GM12878 (cell line): ENCODE measurements around the gene OTUD4. TPM values are rescaled to one million over a fixed set of nuclear protein-coding genes. Genes with fewer than 3 reads are reported as not detected.

ENCODE experiments used
- ASH2L ChIP-seq: fragments of 300-600, 200-600 bp; sonication (generic); IDR thresholded peaks from 2 replicates; pipeline ENCODE4 v1.6.1; 2017; ENCODE audit warnings: low read depth, mild to moderate bottlenecking, borderline replicate concordance
- ATF2 ChIP-seq: IDR thresholded peaks from 2 replicates; pipeline ENCODE4 v1.6.1; 2012; ENCODE audit warnings: low read length, inconsistent platforms
- ATF7 ChIP-seq: fragments of 450-650 bp; IDR thresholded peaks from 2 replicates; pipeline ENCODE4 v1.6.1; 2016; ENCODE audit warnings: low read depth, mild to moderate bottlenecking
- CEBPZ ChIP-seq: fragments of 150-350 bp; IDR thresholded peaks from 2 replicates; pipeline ENCODE4 v1.6.1; 2016; ENCODE audit warnings: low read depth, low read length
- E2F4 ChIP-seq: IDR thresholded peaks from 2 replicates; pipeline ENCODE4 v1.6.1; 2012; ENCODE audit warnings: low read depth, low read length, improper control_type of control experiment
- ETV6 ChIP-seq, 2 experiments: fragments of 450-650 bp in 1 of 2; IDR thresholded peaks in 1 of 2; conservative IDR thresholded peaks in 1 of 2; 2 replicates each; pipeline ENCODE4 v1.6.1; 2014; ENCODE audit warnings: antibody characterized with exemption in 1 of 2, borderline replicate concordance in 1 of 2, low read depth in 1 of 2, mild to moderate bottlenecking in 1 of 2, moderate library complexity in 1 of 2
- HDGF ChIP-seq: fragments of 450-650 bp; IDR thresholded peaks from 2 replicates; pipeline ENCODE4 v1.6.1; 2016; ENCODE audit warnings: antibody characterized with exemption
- IKZF2 ChIP-seq, 2 experiments: fragments of 450-650 bp; IDR thresholded peaks; 2 replicates each; pipeline ENCODE4 v1.6.1; 2017; ENCODE audit warnings: mild to moderate bottlenecking in 2 of 2, moderate library complexity in 2 of 2
- IRF4 ChIP-seq: IDR thresholded peaks from 2 replicates; pipeline ENCODE4 v1.6.1; 2011; ENCODE audit warnings: low read depth, low read length
- JUND ChIP-seq: IDR thresholded peaks from 2 replicates; pipeline ENCODE4 v1.6.1; 2012; ENCODE audit warnings: low read depth, mild to moderate bottlenecking, low read length, improper control_type of control experiment, moderate library complexity
- KLF5 ChIP-seq: fragments of 450-650 bp; IDR thresholded peaks from 2 replicates; pipeline ENCODE4 v1.6.1; 2014; ENCODE audit warnings: mild to moderate bottlenecking; ENCODE audit not compliant: partially characterized antibody
- POU2F2 ChIP-seq: IDR thresholded peaks from 3 replicates; pipeline ENCODE4 v1.6.1; 2011; ENCODE audit warnings: low read depth, mild to moderate bottlenecking, low read length, borderline replicate concordance
- RAD21 ChIP-seq: IDR thresholded peaks from 2 replicates; pipeline ENCODE4 v1.6.1; 2011; ENCODE audit warnings: mild to moderate bottlenecking, low read depth, low read length, moderate library complexity; ENCODE audit not compliant: insufficient read depth
- SIX5 ChIP-seq: IDR thresholded peaks from 2 replicates; pipeline ENCODE4 v1.6.1; 2011; ENCODE audit warnings: mild to moderate bottlenecking, low read depth, low read length, moderate library complexity; ENCODE audit not compliant: severe bottlenecking
- SREBF2 ChIP-seq: IDR thresholded peaks from 2 replicates; pipeline ENCODE4 v1.6.1; 2012; ENCODE audit warnings: mild to moderate bottlenecking, low read length
- SRF ChIP-seq, 2 experiments: IDR thresholded peaks; 2 replicates each; pipeline ENCODE4 v1.6.1; 2011; ENCODE audit warnings: low read depth in 2 of 2, low read length in 2 of 2, mild to moderate bottlenecking in 1 of 2, moderate library complexity in 1 of 2
- TBL1XR1 ChIP-seq: IDR thresholded peaks from 2 replicates; pipeline ENCODE4 v1.6.1; 2012; ENCODE audit warnings: low read depth, low read length, improper control_type of control experiment
- TCF12 ChIP-seq: IDR thresholded peaks from 2 replicates; pipeline ENCODE4 v1.6.1; 2011; ENCODE audit warnings: low read depth, mild to moderate bottlenecking, low read length
- ZBTB4 ChIP-seq: fragments of 450-650 bp; formaldehyde crosslinking; IDR thresholded peaks from 2 replicates; pipeline ENCODE4 v1.4.0; 2022; ENCODE audit warnings: mild to moderate bottlenecking, moderate library complexity
- ZNF622 ChIP-seq: fragments of 450-650 bp; IDR thresholded peaks from 2 replicates; pipeline ENCODE4 v1.6.1; 2017; ENCODE audit warnings: mild to moderate bottlenecking, inconsistent platforms
- polyA plus RNA-seq, 11 experiments: library from polyadenylated mRNA; depleted of rRNA in 4 of 11; unstranded in 6 of 11; stranded (reverse) in 5 of 11; fragments of >200 nt; fragmentation: Nextera tagmentation in 4 of 11; fragmentation: Illumina TruSeq in 1 of 11; extraction: Ambion mirVana in 4 of 11; extraction: Trizol in 1 of 11; gene quantifications; 1 replicate in 1 of 11; 2 replicates in 10 of 11; pipeline versions ENCODE4 v1.2.1 to v1.2.3, GENCODE V29; 2011 to 2016; ENCODE audit warnings: inconsistent platforms in 2 of 11, missing spikeins in 2 of 11, low read depth in 1 of 11
- total RNA-seq, 4 experiments: library from RNA; depleted of rRNA in 3 of 4; stranded (reverse); fragments of >200 nt in 3 of 4; fragmentation: Illumina TruSeq in 1 of 4; extraction: Trizol in 1 of 4; gene quantifications; 2 replicates each; pipeline versions ENCODE4 v1.2.1 to v1.2.3, GENCODE V29; 2013 to 2021

The OTUD4 gene
- total and polyA plus RNA-seq, 10 of the 15 experiments (the other 5 are each of a cell fraction or from before 2014, with no cell fraction given), result 2.2 to 26.3 (median 14.2) TPM

GRCh38 chr4:145195167-145195952, 15.0 kb upstream of the OTUD4 start (continued):
- TF ChIP-seq ZBTB4 (CRISPR knock-in tag) (no peak), TBL1XR1 (peak; percentile 80), E2F4 (no peak), IKZF2 (IDR thresholded peaks at IDR 0.05) (peak; percentile 98), POU2F2 (no peak), SREBF2 (no peak), CEBPZ (no peak), ATF7 (peak; percentile 75), HDGF (no peak), TCF12 (0 out of 2 replicates have a peak, but pooled peaks have one; percentile 20), ZNF622 (no peak), IRF4 (peak; percentile 94), SRF (IDR thresholded peaks at IDR 0.05; ENCODE audit: low read depth in 2 of 2, low read length in 2 of 2) (no peak), ETV6 (conservative IDR thresholded peaks at IDR 0.05 in 1 of 2, IDR thresholded peaks at IDR 0.05 in 1 of 2; ENCODE audit: borderline replicate concordance in 1 of 2, low read depth in 1 of 2) (no peak), ASH2L (no peak), ATF2 (peak; percentile 83), RAD21 (no peak), KLF5 (no peak), JUND (no peak), SIX5 (no peak)
